IPS-18c (cell line): ENCODE data around the gene DET1.
"Not testable (repeated sequence)": the region's sequence is repeated elsewhere in the genome, so short reads cannot be mapped to it uniquely, and the experiment has no call there.

ENCODE experiments used
- H3K4me3 ChIP-seq: 2 replicates; pipeline ENCODE4 v1.7.0; 2013; ENCODE audit warnings: low read depth, mild to moderate bottlenecking, low read length, moderate library complexity; ENCODE audit not compliant: insufficient read depth
- H3K9me3 ChIP-seq: one replicate; pipeline ENCODE4 v1.6.1; 2013; ENCODE audit warnings: mild to moderate bottlenecking, low read length, moderate library complexity; ENCODE audit not compliant: control insufficient read depth, insufficient read depth

Gene DET1

DNA sequence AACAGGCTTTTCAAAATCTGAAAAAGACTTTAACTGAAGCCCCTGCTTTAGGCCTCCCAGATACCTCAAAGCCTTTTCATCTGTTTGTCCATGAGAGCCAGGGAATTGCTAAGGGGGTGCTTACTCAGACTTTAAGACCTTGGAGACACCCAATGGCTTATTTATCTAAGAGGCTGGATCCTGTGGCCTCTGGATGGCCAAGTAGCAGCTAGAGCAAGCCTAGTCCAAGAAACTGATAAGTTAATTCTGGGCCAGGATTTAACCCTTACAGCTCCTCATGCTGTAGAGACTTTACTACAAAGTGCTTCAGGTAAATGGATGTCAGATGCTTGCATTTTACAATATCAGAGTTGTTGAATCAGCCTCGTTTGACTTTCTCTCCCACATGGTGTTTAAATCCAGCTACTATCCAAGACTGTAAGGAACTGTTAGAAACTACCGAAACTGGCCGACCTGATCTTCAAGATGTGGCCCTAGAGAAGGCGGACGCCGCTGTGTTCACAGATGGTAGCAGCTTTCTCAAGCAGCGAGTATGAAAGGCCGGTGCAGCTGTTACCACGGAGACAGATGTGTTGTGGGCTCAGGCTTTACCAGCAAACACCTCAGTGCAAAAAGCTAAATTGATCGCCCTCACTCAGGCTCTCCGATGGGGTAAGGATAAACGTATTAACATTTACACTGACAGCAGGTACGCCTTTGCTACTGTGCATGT, 3.3 kb downstream of the DET1 start:
- H3K9me3 ChIP-seq: no peaks in the 10 kb centered on the region
- H3K4me3 ChIP-seq: no peak overlapping the region

DNA sequence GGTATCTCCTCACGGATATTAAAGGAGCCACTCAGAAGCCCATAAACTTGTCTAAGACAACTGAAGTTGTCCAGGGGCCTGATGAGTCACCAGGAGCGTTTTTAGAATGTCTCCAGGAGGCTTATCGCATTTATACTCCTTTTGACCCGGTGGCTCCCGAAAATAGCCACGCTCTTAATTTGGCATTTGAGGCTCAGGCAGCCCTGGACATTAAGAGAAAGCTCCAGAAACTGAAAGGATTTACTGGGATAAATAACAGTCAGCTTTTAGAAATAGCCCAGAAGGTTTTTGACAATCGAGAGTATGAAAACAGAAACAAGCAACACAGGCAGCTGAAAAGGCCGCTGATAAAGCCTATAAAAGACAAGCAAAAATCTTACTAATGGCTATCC, 4.1 kb downstream of the DET1 start:
- Histone ChIP-seq H3K9me3 (no peaks in the 10 kb centered on the region), H3K4me3 (no peak overlapping the region; the same call in 1 of the 2 replicates)

DNA sequence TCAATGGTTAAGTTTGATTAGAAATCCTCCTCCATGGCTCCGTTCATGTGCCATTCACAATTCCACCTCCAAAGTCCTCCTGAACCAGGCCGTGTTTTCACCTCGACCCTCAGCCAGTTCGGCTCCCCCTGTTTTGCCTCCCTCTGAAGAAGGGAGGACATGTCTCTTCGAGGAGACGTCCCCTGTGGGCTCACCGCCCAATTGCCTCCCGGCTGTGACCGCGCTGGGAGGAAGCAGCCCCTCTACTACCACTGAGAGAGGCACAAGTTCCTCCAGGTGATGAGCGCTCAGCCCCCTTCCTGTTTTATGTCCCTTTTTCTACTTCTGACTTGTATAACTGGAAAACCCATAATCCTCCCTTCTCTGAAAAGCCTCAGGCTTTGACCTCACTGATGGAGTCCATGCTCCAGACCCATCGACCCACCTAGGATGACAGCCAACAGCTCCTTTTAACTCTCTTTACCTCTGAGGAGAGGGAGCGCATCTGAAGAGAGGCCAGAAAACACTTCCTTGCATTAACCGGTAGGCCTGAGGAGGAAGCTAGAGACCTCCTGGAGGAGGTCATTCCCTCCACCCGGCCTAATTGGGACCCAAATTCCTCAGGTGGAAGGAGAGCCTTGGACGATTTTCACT, 4.7 kb downstream of the DET1 start:
- Histone ChIP-seq H3K9me3 (no peaks in the 10 kb centered on the region), H3K4me3 (no peak overlapping the region)

DNA sequence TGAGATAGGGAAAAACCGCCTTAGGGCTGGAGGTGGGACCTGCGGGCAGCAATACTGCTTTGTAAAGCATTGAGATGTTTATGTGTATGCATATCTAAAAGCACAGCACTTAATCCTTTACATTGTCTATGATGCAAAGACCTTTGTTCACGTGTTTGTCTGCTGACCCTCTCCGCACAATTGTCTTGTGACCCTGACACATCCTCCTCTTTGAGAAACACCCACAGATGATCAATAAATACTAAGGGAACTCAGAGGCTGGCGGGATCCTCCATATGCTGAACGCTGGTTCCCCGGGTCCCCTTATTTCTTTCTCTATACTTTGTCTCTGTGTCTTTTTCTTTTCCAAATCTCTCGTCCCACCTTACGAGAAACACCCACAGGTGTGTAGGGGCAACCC, 5.4 kb downstream of the DET1 start:
- not testable (repeated sequence) for H3K9me3 ChIP-seq, H3K4me3 ChIP-seq

DNA sequence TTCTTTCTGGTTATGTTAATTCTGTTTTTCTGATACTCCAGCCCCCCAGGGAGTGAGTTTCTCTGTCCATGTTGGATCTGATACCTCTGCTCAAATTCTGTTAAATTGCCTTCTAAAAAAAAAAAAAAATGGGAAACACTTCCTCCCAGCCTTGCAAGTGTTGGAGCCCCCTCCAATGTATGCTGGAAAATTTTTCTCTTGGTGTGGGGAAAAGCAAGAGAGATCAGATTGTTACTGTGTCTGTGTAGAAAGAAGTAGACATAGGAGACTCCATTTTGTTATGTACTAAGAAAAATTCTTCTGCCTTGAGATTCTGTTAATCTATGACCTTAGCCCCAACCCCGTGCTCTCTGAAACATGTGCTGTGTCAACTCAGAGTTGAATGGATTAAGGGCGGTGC, 6.1 kb downstream of the DET1 start:
- not testable (repeated sequence) for H3K4me3 ChIP-seq, H3K9me3 ChIP-seq

DNA sequence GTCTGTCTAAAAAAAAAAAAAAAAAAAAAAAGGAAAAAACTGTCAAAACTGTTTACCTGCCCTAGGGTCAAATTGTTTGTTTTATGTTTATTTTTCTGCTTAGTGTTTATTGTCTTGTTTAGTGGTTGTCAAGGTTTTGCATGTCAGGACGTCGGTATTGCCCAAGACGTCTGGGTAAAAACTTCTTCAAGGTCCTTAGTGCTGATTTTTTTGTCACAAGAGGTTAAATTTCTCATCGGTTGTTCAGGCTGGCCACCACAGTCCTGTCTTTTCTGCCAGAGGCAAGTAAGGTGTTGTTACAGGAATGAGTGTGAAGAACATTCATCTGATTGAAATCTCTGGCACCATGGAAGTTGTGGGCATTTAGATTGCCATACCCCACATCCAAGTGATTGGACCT, 7.0 kb downstream of the DET1 start:
- Histone ChIP-seq H3K4me3 (no peak overlapping the region), H3K9me3 (no peaks in the 10 kb centered on the region)

DNA sequence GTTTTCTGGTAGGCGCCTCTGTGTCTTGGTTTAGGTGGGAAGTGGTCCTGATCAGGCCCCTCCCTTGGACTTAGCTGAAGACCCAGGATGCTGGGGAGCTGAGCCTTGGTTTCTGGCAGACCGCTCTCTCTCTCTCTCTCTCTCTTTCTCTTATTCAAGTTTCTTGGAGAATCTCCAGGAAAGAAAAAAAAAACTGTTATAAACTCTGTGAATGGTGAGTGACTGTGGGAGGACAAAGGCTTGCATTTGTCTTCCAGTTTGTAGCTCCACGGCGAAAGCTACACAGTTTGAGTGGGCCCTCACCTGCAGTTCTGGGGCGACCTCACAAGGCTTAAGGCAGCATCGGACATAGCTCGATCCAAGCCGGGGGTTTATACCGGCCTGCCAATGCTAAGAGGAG, 7.5 kb downstream of the DET1 start:
- Histone ChIP-seq H3K4me3 (no peak overlapping the region), H3K9me3 (no peaks in the 10 kb centered on the region)

DNA sequence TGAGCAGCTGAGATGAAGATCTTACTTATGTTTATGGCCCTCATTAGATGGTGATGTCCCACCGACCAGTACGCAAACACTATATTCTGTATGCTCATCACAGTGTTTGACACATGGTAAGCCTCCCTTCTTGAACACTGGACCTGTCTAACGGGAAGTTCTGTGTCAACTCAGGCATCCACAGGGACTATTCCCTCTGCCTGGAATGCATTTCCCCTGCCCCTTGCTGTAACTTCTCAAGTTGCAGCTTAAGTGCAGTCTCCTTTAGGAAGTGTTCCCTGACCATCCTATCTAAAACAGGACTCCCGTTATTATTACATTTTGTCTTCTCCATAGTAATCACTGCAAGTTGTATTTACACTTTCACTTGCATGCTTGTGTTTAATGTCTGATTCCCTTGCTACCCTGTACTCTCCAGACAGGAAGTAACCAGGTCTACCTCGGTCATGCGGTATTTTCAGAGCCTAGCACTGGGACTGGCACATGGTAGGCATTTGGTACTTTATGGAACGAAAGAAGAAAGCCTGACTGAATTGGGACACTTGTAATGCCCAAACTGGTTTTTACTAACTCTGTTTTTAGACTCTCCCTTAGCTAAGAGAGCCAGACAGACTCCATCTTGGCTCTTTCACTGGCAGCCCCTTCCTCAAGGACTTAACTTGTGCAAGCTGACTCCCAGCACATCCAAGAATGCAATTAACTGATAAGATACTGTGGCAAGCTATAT, 8.7 kb downstream of the DET1 start:
- H3K9me3 ChIP-seq: no peaks in the 10 kb centered on the region
- H3K4me3 ChIP-seq: no peak overlapping the region

DNA sequence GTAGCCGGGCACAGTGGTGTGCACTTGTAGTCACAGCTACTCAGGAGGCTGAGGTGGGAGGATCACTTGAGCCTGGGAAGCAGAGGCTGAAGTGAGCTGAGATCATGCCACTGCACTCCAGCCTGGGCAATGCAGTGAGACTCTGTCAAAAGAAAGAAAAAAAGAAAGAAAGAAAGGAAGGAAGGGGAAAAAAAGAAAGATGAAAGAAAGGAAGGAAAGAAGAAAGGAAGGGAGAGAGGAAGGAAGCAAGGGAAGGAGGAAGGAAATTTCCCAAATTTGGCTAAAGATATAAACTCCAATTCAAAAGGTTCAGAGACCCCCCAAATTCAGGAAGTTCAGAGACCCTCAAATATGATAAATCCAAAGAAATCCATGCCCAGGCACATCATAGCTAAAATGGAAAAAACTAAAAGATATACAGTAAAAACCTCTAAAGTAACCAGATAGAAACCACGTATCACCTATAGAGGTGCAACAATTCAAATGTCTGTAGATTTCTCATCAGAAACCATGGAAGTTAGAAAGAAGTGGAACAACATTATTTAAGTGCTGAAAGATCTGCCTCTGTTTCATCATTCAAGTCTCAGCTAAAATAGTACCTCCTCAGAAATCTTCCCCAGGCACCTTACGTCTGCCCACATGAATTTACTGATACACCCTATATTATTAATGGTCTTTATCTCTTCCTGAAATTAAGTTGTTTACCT, 10.7 kb downstream of the DET1 start:
- H3K4me3 ChIP-seq: no peak overlapping the region
- H3K9me3 ChIP-seq: no peaks in the 10 kb centered on the region

DNA sequence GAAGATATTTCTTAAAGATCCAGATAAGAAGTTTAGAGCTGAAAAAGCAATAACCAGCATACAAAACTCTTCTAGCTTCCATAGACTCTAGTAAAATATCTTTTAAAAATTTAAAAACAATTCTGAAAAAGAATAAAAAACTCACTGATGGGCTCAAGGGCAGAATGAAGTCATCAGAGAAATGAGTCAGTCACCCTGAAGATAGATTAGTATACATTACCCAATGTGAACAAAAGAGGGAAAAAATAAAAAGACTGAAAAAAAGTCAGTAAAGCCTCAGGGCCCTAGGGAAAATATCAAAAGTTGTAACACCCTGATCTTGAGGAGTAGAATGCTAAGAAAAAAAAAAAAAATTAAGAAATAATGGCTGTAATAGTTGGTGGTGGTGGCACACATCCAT, 11.4 kb downstream of the DET1 start:
- H3K9me3 ChIP-seq: no peaks in the 10 kb centered on the region
- no peak overlapping the region for H3K4me3 ChIP-seq

DNA sequence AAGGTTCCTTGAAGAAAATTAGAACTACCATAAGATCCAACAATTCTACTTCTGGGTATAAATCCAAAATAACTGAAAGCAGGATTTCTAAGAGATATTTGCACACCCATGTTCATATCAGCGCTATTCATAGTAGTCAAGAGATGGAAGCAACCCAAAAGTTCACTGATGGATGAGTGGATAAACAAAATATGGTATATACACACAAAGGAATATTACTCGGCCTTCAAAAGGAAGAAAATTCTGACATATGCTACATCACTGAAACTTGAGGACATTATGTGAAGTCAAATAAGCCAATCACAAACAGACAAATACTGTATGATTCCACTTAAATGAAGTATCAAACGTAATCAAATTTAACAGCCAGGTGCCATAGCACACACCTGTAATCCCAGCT, 13.1 kb downstream of the DET1 start:
- Histone ChIP-seq H3K9me3 (no peaks in the 10 kb centered on the region), H3K4me3 (no peak overlapping the region)

DNA sequence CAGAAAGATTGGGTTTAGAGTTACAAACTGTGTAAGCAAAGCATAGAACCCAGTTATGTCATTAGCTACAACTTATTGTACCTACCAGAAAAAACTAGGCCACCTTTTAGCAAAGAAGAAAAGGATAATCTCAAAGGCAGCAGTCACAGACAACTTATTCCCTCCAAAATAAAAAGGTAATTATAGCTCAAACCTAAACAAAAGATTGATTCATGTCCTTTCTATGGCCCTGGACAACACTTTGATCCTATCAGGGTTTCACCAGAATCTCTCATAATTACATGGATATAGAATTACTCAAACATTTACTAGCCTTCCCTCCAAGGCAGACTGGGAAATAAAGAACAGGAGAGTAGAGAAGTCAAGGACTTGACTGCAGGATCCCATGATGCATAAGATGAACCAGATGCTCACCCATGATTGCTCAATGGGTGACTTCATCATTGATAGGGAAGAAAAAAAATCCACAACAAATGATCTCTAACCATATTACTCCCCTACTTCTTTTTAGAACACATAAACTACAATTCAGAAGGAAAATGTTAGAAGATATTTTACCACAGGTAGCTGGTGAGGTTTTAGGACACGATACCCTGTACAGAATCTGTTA, 17.4 kb downstream of the DET1 start:
- Histone ChIP-seq H3K9me3 (peaks cover 3% of the 10 kb centered on the region), H3K4me3 (no peak overlapping the region)

DNA sequence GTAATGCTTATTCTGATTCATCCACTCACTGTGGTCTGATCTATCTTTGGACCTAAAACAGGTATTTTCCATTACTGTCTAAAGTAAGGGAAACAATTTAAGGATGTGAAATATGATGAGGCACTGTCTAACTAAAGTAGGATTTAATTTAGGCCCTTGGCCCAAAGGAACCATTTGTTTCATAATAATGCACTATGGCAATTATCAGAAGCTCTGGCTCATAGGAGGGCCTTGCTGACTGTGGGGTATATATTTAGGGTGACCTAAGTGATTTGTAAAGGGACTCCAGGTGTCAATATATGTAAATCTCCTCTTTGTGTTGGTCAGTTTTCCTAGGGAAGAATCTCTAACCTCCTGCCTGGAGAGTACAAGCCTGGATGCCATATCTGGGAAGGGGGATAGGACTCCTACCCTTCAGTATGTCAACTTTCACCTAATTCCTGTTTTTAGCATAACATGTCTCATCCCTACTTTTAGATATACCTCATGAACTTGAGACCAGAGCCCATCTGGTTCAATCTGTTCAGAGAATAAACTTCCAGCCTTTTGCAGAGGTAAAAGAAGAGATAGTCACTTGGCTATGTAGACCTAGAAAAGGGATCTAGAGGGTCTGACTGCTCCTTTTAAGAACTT, 20.1 kb downstream of the DET1 start:
- peaks cover 3% of the 10 kb centered on the region for H3K9me3 ChIP-seq
- no peak overlapping the region for H3K4me3 ChIP-seq

DNA sequence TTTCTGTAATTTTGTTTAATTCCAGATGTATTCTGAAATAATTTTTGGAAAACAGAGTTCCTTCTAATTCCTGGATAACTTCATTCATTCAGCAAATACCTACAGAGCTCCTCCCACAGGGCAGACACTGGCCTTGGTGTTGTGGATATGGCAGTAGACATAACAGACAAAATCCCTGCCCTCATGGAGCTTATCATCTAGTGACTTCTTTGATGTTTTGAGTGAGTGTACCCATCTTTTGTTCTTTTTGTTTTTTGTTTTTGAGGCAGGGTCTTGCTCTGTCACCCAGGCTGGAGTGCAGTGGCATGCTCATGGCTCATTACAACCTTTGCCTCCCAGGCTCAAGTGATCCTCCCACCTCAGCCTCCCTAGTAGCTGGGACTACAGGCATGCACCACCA, 21.1 kb downstream of the DET1 start:
- no peak overlapping the region for H3K4me3 ChIP-seq

DNA sequence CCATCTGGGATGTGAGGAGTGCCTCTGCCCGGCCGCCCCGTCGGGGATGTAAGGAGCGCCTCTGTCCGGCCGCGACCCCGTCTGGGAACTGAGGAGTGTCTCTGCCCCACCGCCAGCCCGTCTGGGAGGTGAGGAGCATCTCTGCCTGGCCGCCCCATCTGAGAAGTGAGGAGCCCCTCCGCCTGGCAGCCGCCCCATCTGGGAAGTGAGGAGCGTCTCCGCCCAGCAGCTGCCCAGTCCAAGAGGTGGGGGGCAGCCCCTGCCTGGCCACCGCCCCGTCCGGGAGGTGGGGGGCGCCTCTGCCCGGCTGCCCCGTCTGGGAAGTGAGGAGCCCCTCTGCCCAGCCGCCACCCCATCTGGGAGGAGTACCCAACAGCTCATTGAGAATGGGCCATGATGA, 22.4 kb downstream of the DET1 start:
- not testable (repeated sequence) for H3K9me3 ChIP-seq, H3K4me3 ChIP-seq

More for the DNA sequence above, 21.1 kb downstream of the DET1 start:
- H3K9me3 ChIP-seq: peaks cover 3% of the 10 kb centered on the region

DNA sequence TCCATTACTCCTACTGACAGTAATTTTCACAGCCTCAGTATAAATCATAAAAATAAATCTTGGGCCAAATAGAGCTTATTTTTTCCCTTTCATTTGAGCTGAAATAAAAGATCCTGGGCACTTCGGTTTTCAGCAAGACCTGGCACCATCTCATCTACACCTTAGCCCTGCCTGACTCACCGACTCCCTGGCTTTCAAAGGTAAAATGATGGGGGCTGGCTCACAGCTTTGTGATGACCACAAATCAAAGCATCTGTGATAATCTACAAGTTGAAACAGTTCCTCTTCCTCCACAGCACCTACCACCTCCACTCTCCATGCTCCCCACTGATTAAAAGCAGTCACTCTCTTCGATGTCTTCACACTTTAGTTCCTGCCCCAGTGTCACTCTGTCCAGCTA, 27.6 kb downstream of the DET1 start:
- no peak overlapping the region for H3K4me3 ChIP-seq
- no peaks in the 10 kb centered on the region for H3K9me3 ChIP-seq

DNA sequence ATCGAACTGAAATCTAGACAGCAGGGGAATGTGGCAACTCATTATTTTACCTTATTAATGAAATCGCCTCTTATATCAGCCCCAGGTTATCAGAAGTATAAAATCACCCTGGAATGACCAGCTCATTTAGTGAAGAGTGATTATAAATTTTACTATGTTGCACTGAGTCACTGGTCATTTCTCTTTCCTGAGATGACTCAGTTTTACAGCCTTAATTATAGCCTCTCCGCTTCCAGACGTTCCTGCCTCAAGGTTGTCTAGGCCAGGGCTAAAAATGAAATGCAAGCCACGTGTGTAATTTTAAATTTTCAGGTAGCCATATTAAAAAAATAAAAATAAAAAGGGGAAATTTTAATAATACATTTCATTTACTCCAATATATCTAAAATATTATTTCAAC, 33.3 kb downstream of the DET1 start:
- Histone ChIP-seq H3K4me3 (no peak overlapping the region), H3K9me3 (no peaks in the 10 kb centered on the region)
